H1 (cell line): ENCODE results near the gene ADGRL2. TPM values are rescaled to one million over a fixed set of nuclear protein-coding genes. Genes with fewer than 3 reads are reported as not detected.

Experiments
- CBX5 ChIP-seq: fragments of 300-800, 300-1000 bp; sonication (generic); IDR thresholded peaks from 2 replicates; pipeline ENCODE4 v1.7.1; 2016; ENCODE audit warnings: antibody characterized with exemption, low read length, low read depth
- CEBPB ChIP-seq: IDR thresholded peaks from 2 replicates; pipeline ENCODE4 v1.6.1; 2012; ENCODE audit warnings: low read depth, low read length
- HDAC6 ChIP-seq: IDR thresholded peaks from one replicate; pipeline ENCODE4 v1.7.1; 2012; ENCODE audit warnings: low read depth, mild to moderate bottlenecking, inconsistent platforms, low read length, moderate library complexity
- ZNF274 ChIP-seq: IDR thresholded peaks from 2 replicates; pipeline ENCODE4 v1.7.0; 2012; ENCODE audit warnings: low read length, borderline replicate concordance; ENCODE audit errors: extremely low read depth
- polyA plus RNA-seq, 7 experiments: library from polyadenylated mRNA; depleted of rRNA in 3 of 7; stranded (reverse) in 5 of 7; unstranded in 2 of 7; fragments of >200 nt in 5 of 7; fragments of 200-250 nt in 2 of 7; gene quantifications; 1 replicate in 5 of 7; 2 replicates in 1 of 7; 4 replicates in 1 of 7; pipeline versions ENCODE4 v1.2.1 to v1.2.3, GENCODE V29; 2011 to 2013; ENCODE audit warnings: missing spikeins in 2 of 7, mixed read lengths in 2 of 7
- total RNA-seq: library from RNA; stranded (reverse); fragmentation: NEBNext Ultra II Directional; extraction: Animal tissue kit (Norgen Biotek cat#: 25700); gene quantifications from 2 replicates; pipeline ENCODE4 v1.2.1, GENCODE V29; 2021
- TF ChIP-seq, protein P1 (sequence below): IDR thresholded peaks from 2 replicates; pipeline ENCODE4 v1.6.1; 2011; ENCODE audit warnings: low read depth, mild to moderate bottlenecking, low read length; ENCODE audit not compliant: insufficient read depth
- TF ChIP-seq, protein P2 (sequence below): IDR thresholded peaks from 2 replicates; pipeline ENCODE4 v1.6.1; 2011; ENCODE audit warnings: low read length, improper control_type of control experiment

ADGRL2 gene
- total and polyA plus RNA-seq, 2 of the 8 experiments (the other 6 are each of a cell fraction or from before 2014, with no cell fraction given) = 113 to 124 TPM

DNA sequence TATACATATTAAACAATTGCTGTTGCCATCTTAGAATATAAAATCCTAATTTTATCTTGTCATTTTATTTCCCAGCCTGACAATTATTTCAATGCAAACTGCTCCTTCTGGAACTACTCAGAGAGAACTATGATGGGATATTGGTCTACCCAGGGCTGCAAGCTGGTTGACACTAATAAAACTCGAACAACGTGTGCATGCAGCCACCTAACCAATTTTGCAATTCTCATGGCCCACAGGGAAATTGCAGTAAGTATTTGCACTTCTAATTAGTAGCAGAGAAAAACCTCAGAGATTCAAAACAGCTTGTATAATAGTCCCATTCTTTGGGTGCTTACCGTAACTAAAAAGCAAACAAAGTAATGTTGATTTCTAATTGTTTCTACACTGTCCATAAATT lies 167.2 kb downstream of the ADGRL2 start (continued):
- TF ChIP-seq CEBPB = no peak
- no peak for TF ChIP-seq CBX5
- TF ChIP-seq, protein P1, sequence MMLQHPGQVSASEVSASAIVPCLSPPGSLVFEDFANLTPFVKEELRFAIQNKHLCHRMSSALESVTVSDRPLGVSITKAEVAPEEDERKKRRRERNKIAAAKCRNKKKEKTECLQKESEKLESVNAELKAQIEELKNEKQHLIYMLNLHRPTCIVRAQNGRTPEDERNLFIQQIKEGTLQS = no peak
- TF ChIP-seq ZNF274 = no peak
- TF ChIP-seq, protein P2, sequence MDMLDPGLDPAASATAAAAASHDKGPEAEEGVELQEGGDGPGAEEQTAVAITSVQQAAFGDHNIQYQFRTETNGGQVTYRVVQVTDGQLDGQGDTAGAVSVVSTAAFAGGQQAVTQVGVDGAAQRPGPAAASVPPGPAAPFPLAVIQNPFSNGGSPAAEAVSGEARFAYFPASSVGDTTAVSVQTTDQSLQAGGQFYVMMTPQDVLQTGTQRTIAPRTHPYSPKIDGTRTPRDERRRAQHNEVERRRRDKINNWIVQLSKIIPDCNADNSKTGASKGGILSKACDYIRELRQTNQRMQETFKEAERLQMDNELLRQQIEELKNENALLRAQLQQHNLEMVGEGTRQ = no peak
- no peak for TF ChIP-seq HDAC6
